Vagina (tissue), 2 donors: Measurements from ENCODE around the gene CACHD1.

Source experiments
- CTCF ChIP-seq, 3 experiments: fragments of 450-650 bp in 2 of 3; fragments of 200-600 bp in 1 of 3; sonication (generic) in 1 of 3; IDR thresholded peaks; one replicate each; pipeline ENCODE4 v1.5.1; 2017 to 2019; ENCODE audit warnings: antibody characterized with exemption in 3 of 3, mild to moderate bottlenecking in 2 of 3, moderate library complexity in 2 of 3
- POLR2A ChIP-seq, 2 donors: fragments of 450-650 bp; IDR thresholded peaks; one replicate each; pipeline ENCODE4 v1.6.1; 2017; ENCODE audit warnings: antibody characterized with exemption in 2 of 2, mild to moderate bottlenecking in 2 of 2, moderate library complexity in 2 of 2
- POLR2AphosphoS5 ChIP-seq, 2 donors: sonication (generic); formaldehyde crosslinking; IDR thresholded peaks; one replicate each; pipeline ENCODE4 v1.9.0; 2017; ENCODE audit warnings: antibody characterized with exemption in 2 of 2, mild to moderate bottlenecking in 2 of 2, low read depth in 1 of 2; ENCODE audit not compliant: insufficient read depth in 1 of 2

- TF ChIP-seq CTCF (IDR thresholded peaks at IDR 0.05) (no peak), POLR2A (IDR thresholded peaks at IDR 0.05) (no peak), POLR2AphosphoS5 (IDR thresholded peaks at IDR 0.05; ENCODE audit: insufficient read depth in 1 of 2, low read depth in 1 of 2) (no peak)
These were observed 52.8 kb downstream of the CACHD1 start for GRCh38 chr1:64522740-64523139.
